ENCODE results near the gene CD247.

Gene CD247

GRCh38 chr1:167463080-167463479 lies 55.2 kb downstream of the CD247 start:
- no peak for DNase-seq (ENCODE audit: low read depth)

GRCh38 chr1:167462341-167462740 lies 56.0 kb downstream of the CD247 start:
- no peak for DNase-seq (ENCODE audit: low read depth)

GRCh38 chr1:167460836-167461235 lies 57.5 kb downstream of the CD247 start:
- peak; percentile 63 for DNase-seq (ENCODE audit: low read depth)

GRCh38 chr1:167457936-167458584 lies 60.3 kb downstream of the CD247 start:
- DNase-seq (ENCODE audit: low read depth) = no peak

GRCh38 chr1:167456926-167457325 lies 61.4 kb downstream of the CD247 start:
- DNase-seq (ENCODE audit: low read depth) = no peak

- DNase-seq (ENCODE audit: low read depth) = no peak
Observed at GRCh38 chr1:167456524-167456923, 61.8 kb downstream of the CD247 start.

GRCh38 chr1:167455786-167456446 lies 62.4 kb downstream of the CD247 start:
- DNase-seq (ENCODE audit: low read depth) = peak; percentile 39

GRCh38 chr1:167454894-167455785 lies 63.2 kb downstream of the CD247 start:
- peak; percentile 74 for DNase-seq (ENCODE audit: low read depth)

- no peak for DNase-seq (ENCODE audit: low read depth)
Observed at GRCh38 chr1:167454304-167454893, 63.9 kb downstream of the CD247 start.

GRCh38 chr1:167453123-167453522 lies 65.2 kb downstream of the CD247 start:
- no peak for DNase-seq (ENCODE audit: low read depth)

GRCh38 chr1:167452483-167452882 lies 65.8 kb downstream of the CD247 start:
- DNase-seq (ENCODE audit: low read depth) = no peak

- DNase-seq (ENCODE audit: low read depth) = no peak
Observed at GRCh38 chr1:167450843-167451242, 67.5 kb downstream of the CD247 start.

- peak; percentile 65 for DNase-seq (ENCODE audit: low read depth)
Observed at GRCh38 chr1:167447521-167448136, 70.7 kb downstream of the CD247 start.

GRCh38 chr1:167446966-167447365 lies 71.4 kb downstream of the CD247 start:
- DNase-seq (ENCODE audit: low read depth) = no peak

GRCh38 chr1:167443757-167444156 lies 74.6 kb downstream of the CD247 start:
- DNase-seq (ENCODE audit: low read depth) = no peak

GRCh38 chr1:167442854-167443565 lies 75.3 kb downstream of the CD247 start:
- DNase-seq (ENCODE audit: low read depth) = no peak

GRCh38 chr1:167442142-167442848 lies 76.0 kb downstream of the CD247 start:
- peak; percentile 80 for DNase-seq (ENCODE audit: low read depth)

- DNase-seq (ENCODE audit: low read depth) = no peak
Observed at GRCh38 chr1:167441222-167441621, 77.1 kb downstream of the CD247 start.

GRCh38 chr1:167440776-167441175 lies 77.6 kb downstream of the CD247 start:
- DNase-seq (ENCODE audit: low read depth) = no peak

- no peak for DNase-seq (ENCODE audit: low read depth)
Observed at GRCh38 chr1:167440345-167440744, 78.0 kb downstream of the CD247 start.

All from T follicular helper cell (primary cell).